Transverse colon (tissue), 4 donors: ENCODE results near the gene BCOR. TPM values are rescaled to one million over a fixed set of nuclear protein-coding genes. Genes with fewer than 3 reads are reported as not detected.

Experiments used
- DNase-seq: peaks from one replicate; pipeline ENCODE4 v3.0.0-alpha.2; 2019
- H3K27ac ChIP-seq, 4 donors: fragments of 200-600 bp; sonication (generic); 2 replicates each; pipeline ENCODE4 v1.5.1; 2016 to 2018; ENCODE audit warnings: inconsistent platforms in 4 of 4
- H3K27me3 ChIP-seq: fragments of 200-600 bp; sonication (generic); 2 replicates; pipeline ENCODE4 v1.5.1; 2017; ENCODE audit warnings: inconsistent platforms
- H3K36me3 ChIP-seq, 4 donors: fragments of 200-600 bp; sonication (generic); 2 replicates each; pipeline ENCODE4 v1.5.1; 2017 to 2019; ENCODE audit warnings: inconsistent platforms in 4 of 4
- H3K4me1 ChIP-seq, 4 donors: fragments of 200-600 bp; sonication (generic); 2 replicates each; pipeline ENCODE4 v1.5.1; 2017 to 2020; ENCODE audit warnings: inconsistent platforms in 4 of 4
- H3K4me3 ChIP-seq, 4 donors: fragments of 200-600 bp; sonication (generic); 1 replicate in 1 of 4; 2 replicates in 3 of 4; pipeline versions ENCODE4 v1.5.1 to v1.6.1; 2017 to 2019; ENCODE audit warnings: inconsistent platforms in 4 of 4
- H3K9me3 ChIP-seq, 2 donors: fragments of 200-600 bp; sonication (generic); 2 replicates each; pipeline ENCODE4 v1.5.1; 2017 to 2019; ENCODE audit warnings: inconsistent platforms in 2 of 2
- EP300 ChIP-seq: sonication (generic); formaldehyde crosslinking; IDR thresholded peaks from one replicate; pipeline ENCODE4 v1.6.1; 2017; ENCODE audit warnings: antibody characterized with exemption, low read depth
- POLR2A ChIP-seq: fragments of 450-650 bp; IDR thresholded peaks from one replicate; pipeline ENCODE4 v1.6.1; 2016; ENCODE audit warnings: antibody characterized with exemption, mild to moderate bottlenecking, moderate library complexity
- POLR2AphosphoS5 ChIP-seq, 3 donors: sonication (generic); formaldehyde crosslinking; IDR thresholded peaks; one replicate each; pipeline ENCODE4 v1.6.1; 2016; ENCODE audit warnings: antibody characterized with exemption in 3 of 3
- WGBS, 2 donors: methylation state at CpG; one replicate each; pipeline ENCODE4 v1.1.5; 2018; ENCODE audit warnings: low coverage in 1 of 2; 5-methylcytosine and 5-hydroxymethylcytosine counted together
- in situ Hi-C, 4 donors: fragments of 200-750 bp; cut with MboI; loops; one replicate each; pipeline versions ENCODE4 v1.15.0 to v1.15.1; 2017; ENCODE audit warnings: low sequenced_read_pairs in 3 of 4, low pct_ligation_motif_present in 1 of 4, low pct_unique_long_range_greater_than_20kb in 1 of 4
- intact Hi-C: fragments of 100-400 bp; cut with DNase I; formaldehyde crosslinking; loops from one replicate; pipeline ENCODE4 v1.15.1; 2023; ENCODE audit warnings: low total_unique reads
- total RNA-seq, 4 donors: library from RNA; depleted of rRNA; stranded (reverse); fragments of >200 nt; gene quantifications; one replicate each; pipeline ENCODE4 v1.1.0, GENCODE V29; 2016
- TF ChIP-seq, protein P1 (sequence below), 5 experiments: fragments of 200-600 bp in 3 of 5; fragments of 450-650 bp in 2 of 5; sonication (generic) in 3 of 5; IDR thresholded peaks; 1 replicate in 2 of 5; 2 replicates in 3 of 5; pipeline ENCODE4 v1.5.1; 2016 to 2017; ENCODE audit warnings: antibody characterized with exemption in 5 of 5, inconsistent platforms in 3 of 5, mild to moderate bottlenecking in 2 of 5, moderate library complexity in 1 of 5

The BCOR gene
- total RNA-seq, 4 donors from 2014 or later, result 17.9 to 27.8 (median 20.4) TPM

DNA sequence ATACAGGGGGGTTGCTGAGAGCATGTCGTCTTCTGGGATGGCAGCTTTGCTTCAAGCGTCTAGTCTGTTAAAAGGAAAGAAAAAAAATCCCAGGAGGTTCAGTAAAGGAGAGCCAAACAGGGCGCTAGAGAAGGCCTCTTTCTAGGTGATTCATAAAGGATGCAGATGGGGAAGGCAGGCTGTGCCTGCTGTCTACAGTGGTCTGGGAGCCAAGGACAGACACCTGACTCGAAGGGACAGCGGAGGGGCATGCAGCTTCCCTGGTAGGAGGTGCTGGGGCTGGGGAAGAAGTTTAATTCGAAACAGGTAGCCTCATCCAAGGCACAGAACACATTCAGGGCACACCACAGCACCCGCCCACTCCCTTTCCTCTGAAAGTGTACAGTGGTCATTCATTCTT lies 19.9 kb downstream of the BCOR start:
- TF ChIP-seq EP300 (no peak), POLR2AphosphoS5 (IDR thresholded peaks at IDR 0.05) (no peak), POLR2A (no peak)
- TF ChIP-seq, protein P1, sequence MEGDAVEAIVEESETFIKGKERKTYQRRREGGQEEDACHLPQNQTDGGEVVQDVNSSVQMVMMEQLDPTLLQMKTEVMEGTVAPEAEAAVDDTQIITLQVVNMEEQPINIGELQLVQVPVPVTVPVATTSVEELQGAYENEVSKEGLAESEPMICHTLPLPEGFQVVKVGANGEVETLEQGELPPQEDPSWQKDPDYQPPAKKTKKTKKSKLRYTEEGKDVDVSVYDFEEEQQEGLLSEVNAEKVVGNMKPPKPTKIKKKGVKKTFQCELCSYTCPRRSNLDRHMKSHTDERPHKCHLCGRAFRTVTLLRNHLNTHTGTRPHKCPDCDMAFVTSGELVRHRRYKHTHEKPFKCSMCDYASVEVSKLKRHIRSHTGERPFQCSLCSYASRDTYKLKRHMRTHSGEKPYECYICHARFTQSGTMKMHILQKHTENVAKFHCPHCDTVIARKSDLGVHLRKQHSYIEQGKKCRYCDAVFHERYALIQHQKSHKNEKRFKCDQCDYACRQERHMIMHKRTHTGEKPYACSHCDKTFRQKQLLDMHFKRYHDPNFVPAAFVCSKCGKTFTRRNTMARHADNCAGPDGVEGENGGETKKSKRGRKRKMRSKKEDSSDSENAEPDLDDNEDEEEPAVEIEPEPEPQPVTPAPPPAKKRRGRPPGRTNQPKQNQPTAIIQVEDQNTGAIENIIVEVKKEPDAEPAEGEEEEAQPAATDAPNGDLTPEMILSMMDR (IDR thresholded peaks at IDR 0.05), result no peak
- Histone ChIP-seq H3K4me1 (peaks cover 6 to 19% (median 10%) of the 10 kb centered on the region in 4 donors), H3K9me3 (no peaks in the 10 kb centered on the region), H3K36me3 (no peaks in the 10 kb centered on the region), H3K27ac (no peak overlapping the region), H3K4me3 (no peak overlapping the region), H3K27me3 (no peaks in the 10 kb centered on the region)
- in situ Hi-C loops (no loop called here), intact Hi-C loops (no loop called here)
- 70% methylated on average over 7 of the region's 7 CpGs; no CpG with 5 or more reads in 1 of the 2 donors for WGBS, 2 donors
- DNase-seq, result no peak

DNA sequence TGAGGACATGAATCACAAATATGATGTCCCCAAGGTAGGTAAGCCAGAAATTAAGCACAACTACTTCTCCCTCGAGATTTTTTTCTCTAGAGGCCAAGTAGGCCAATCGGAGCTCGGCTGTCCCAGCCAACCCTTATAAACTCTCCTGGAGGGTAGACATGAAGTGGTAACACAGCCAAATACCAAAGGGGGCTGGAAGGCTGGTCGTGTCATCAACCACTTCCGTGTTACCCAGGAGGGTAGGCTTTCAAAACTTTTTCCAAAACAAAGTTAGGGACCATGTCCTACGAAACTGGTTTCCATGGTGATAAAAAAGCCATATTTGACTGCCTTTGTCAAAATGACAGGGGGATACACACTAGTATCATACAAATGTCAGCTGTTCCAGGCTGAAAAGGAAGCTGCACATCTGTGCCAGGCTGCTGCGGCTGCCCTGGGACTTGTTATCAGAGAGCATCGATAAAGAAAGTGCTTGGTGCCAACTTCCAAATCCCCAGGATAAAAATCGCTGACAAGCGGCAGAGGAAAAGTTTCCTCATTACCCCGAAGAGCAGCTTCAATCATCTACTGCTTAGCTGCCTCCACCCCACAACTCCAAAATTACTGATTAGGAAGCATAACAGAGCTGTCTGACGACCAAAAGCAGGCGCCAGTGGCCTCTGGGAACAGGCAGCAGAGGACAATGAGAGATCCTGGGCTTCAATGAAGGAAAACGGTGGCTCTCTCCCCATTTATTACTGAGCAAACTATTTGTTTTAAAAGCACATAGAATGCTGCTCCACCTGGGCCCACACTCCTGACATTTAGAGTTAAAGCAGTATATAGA lies 20.8 kb downstream of the BCOR start:
- H3K4me1 ChIP-seq, result peaks cover 0 to 10% (median 3%) of the 10 kb centered on the region in 4 donors
- WGBS, 2 donors, result 65% methylated on average over 14 of the region's 14 CpGs; no CpG with 5 or more reads in 1 of the 2 donors
- TF ChIP-seq POLR2AphosphoS5 (IDR thresholded peaks at IDR 0.05), result no peak
- TF ChIP-seq EP300, result no peak
- TF ChIP-seq POLR2A, result no peak
- TF ChIP-seq, protein P1 (IDR thresholded peaks at IDR 0.05), result no peak
- peak overlapping the region in 1 of 4 donors; percentile 14 for H3K27ac ChIP-seq
- no peak overlapping the region for H3K4me3 ChIP-seq
- no peak for DNase-seq
- no peaks in the 10 kb centered on the region for H3K36me3 ChIP-seq
- no peaks in the 10 kb centered on the region for H3K27me3 ChIP-seq
- no peaks in the 10 kb centered on the region for H3K9me3 ChIP-seq
- intact Hi-C loops (no loop called here), in situ Hi-C loops (no loop called here)

DNA sequence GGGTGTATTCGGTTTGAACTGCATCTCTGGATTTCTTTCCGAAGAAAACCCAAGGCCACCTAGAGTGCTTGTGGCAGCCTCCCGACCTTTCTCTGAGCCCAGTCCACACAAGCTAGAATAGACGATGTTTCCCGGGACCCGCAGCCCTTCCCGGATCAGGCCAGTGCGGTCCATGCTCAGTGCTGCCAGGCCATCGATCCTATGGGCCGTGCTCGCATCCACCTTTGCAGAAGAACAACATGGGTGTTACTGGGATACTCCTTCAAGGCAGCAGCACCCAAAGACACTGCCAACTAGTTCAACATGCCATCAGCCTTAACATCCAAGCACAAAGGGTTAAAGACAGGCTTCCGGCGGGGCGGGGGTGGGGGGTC lies 22.8 kb downstream of the BCOR start:
- intact Hi-C loops (no loop called here), in situ Hi-C loops (no loop called here)
- no peak for DNase-seq
- no peaks in the 10 kb centered on the region for H3K9me3 ChIP-seq
- H3K36me3 ChIP-seq, result peaks cover 0 to 5% (median 0%) of the 10 kb centered on the region in 4 donors
- no peaks in the 10 kb centered on the region for H3K27me3 ChIP-seq
- TF ChIP-seq EP300 (no peak), POLR2A (no peak), POLR2AphosphoS5 (IDR thresholded peaks at IDR 0.05) (no peak)
- TF ChIP-seq, protein P1 (IDR thresholded peaks at IDR 0.05), result no peak
- H3K4me3 ChIP-seq, result no peak overlapping the region
- no peaks in the 10 kb centered on the region for H3K4me1 ChIP-seq
- H3K27ac ChIP-seq, result no peak overlapping the region
- 90% methylated on average over 14 of the region's 14 CpGs; no CpG with 5 or more reads in 1 of the 2 donors for WGBS, 2 donors

DNA sequence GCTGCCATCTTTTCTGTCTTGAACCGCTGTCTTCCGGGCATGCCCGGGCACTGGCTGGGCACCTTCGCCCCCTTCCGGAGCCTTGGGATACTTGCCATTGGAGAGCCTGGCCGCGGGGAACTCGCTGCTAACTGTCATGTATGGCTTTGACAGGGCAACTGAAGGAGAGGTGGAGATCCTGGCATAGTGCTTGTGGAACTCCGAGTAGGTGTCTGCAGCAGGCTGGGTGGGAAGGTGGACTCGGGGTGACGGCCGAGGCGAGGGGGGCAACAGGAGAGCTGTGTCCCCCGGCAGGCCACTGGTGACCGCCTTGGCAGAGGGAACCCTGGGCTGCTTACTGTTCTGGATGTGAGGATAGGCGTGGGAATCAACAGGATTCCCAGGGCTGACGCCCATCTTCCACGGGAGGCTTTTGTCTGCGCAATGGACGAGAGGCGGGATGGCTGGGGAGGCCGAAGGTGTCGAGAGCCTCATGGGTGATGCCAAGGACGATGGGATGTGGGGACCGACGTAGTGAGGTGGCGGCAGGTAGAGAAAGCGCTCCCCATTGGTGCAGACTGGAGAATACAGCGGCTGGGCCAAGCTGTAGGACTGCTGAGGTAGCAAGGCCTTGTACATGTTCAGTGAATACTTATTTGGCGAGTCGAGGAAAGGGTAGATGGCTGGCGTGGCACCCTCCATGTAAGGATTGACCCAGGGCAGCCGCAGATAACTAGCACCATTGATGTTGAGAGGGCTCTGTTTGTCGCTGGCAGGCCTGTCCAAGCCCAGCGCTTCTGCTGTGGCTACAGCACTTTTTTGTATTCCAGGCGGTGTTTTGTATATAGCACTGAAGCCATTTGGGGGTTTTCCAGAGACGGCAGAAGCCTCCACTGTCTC lies 23.4 kb downstream of the BCOR start:
- Histone ChIP-seq H3K27ac (no peak overlapping the region), H3K36me3 (peaks cover 0 to 5% (median 0%) of the 10 kb centered on the region in 4 donors), H3K4me3 (no peak overlapping the region), H3K4me1 (no peaks in the 10 kb centered on the region), H3K9me3 (no peaks in the 10 kb centered on the region), H3K27me3 (no peaks in the 10 kb centered on the region)
- 95% methylated on average over 35 of the region's 37 CpGs; no CpG with 5 or more reads in 1 of the 2 donors for WGBS, 2 donors
- DNase-seq, result no peak
- in situ Hi-C loops, result no loop called here
- TF ChIP-seq EP300 (no peak), POLR2AphosphoS5 (IDR thresholded peaks at IDR 0.05) (no peak), POLR2A (no peak)
- TF ChIP-seq, protein P1 (IDR thresholded peaks at IDR 0.05), result no peak
- intact Hi-C loops, result no loop called here
